Measurements from ENCODE around the gene FAM118A.
A peak's percentile ranks its signal among the peaks of the same experiment; 100 is the strongest.
"Not testable (repeated sequence)": the region's sequence is repeated elsewhere in the genome, so short reads cannot be mapped to it uniquely, and the experiment has no call there.

The FAM118A gene

DNA sequence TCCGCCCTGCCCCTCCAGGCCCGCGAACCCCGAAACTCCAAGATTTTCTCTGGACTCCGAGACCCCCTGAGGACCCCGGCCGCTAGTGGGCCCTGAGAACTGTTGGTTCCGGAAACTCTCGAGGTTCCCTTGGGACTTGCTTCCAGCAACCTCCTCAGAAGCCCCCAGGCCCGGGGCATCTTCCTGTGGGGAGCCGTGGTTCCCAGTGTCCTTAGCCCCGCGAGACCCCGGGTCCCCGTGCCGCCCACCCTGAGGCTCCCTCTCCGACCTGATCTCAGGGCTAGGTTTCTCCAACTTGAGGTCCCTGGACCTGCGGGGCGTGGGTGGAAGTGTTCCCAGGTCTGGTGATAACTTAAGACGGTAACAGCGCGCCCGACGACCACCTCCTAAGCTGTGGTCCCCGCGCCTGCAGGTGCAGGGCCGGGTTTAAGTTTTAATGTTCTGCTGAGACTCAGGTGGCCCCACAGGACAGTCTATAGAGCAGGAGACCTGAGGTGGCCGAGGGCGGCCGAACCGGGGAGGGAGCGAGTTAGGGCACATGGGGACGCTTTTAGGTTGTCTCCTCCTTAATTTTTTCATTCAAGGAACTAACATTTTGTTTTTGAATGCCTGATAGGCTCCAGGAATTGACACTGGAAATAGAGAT, 720 bp downstream of the FAM118A start:
- DNase-seq (ENCODE audit: low spot score): no peak

DNA sequence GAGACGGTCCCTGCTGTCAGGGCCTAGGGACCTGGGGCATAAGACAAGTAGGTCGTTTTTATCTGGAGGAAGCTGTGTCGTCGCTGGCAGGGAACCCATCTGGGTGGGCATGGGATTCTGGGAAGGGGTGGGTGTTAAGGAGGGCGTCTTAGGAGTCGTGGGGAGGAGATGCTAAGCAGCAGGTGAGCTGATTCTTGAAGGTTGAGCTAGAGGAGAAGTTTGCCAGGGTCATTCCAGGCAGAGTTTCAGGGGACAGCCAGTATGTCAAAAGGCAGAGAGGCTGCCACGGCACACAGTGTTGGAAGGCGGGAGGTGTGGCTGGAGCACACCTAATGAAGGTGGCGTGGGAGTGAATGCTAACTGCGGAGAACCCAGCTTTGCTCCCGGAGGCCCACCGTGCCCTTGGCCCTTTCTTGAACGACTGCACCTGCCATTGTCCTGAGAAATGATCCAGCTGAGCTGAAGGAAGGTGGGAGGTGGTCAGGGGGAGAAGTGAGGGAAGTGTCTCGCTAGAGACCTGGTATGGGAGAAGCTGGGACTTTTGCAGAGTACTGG, 1.3 kb downstream of the FAM118A start:
- DNase-seq (ENCODE audit: low spot score): no peak

DNA sequence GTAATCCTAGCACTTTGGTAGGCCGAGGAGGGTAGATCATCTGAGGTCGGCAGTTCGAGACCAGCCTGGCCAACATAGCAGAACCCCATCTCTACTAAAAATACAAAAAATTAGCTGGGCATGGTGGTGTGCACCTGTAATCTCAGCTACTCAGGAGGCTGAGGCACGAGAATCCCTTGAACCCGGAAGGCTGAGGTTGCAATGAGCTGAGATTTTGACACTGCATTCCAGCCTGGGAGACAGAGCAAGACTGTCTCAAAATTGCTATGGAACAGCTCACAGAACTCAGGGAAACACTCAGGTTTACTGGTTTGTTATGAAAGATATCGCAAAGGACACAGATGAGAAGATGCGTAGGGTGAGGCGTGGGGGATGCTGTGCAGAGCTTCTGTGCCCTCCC, 2.7 kb downstream of the FAM118A start:
- DNase-seq (ENCODE audit: low spot score): no peak

- DNase-seq (ENCODE audit: low spot score): no peak
Observed at GRCh38 chr22:45312856-45313255, 3.1 kb downstream of the FAM118A start.

GRCh38 chr22:45314054-45314721, 4.5 kb downstream of the FAM118A start:
- DNase-seq (ENCODE audit: low spot score): no peak

- DNase-seq (ENCODE audit: low spot score): no peak
Observed at GRCh38 chr22:45314786-45315185, 5.1 kb downstream of the FAM118A start.

DNA sequence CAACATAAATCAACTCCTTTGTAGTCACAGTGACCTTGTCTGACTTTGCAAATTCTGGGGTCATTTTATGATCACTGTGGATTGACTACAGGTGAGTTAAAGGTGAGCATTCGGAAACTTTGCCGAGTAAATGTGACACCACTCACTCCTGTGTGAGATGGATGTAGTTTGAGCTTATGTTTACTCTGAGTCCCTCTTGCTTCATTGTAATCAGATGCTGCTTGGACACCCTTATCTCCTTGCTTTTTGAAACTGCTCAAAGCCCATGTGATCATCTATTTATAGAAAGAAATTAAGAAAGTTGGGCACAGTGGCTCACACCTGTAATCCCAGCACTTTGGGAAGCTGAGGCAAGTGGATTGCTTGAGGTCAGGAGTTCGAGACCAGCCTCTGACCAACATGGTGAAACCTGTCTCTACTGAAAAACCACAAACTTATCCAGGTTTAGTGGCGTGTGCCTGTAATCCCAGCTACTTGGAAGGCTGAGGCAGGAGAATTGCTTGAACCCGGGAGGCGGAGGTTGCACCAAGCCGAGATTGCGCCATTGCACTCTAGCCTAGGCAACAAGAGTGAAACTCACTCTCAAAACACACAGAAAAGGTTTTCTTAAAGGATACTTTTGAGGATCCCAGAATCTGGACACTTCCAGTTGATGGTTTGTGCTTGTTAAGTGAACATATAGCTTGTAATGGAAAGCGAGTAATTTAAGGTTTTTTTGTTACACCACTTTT, 7.2 kb downstream of the FAM118A start:
- no peak for DNase-seq (ENCODE audit: low spot score)

DNA sequence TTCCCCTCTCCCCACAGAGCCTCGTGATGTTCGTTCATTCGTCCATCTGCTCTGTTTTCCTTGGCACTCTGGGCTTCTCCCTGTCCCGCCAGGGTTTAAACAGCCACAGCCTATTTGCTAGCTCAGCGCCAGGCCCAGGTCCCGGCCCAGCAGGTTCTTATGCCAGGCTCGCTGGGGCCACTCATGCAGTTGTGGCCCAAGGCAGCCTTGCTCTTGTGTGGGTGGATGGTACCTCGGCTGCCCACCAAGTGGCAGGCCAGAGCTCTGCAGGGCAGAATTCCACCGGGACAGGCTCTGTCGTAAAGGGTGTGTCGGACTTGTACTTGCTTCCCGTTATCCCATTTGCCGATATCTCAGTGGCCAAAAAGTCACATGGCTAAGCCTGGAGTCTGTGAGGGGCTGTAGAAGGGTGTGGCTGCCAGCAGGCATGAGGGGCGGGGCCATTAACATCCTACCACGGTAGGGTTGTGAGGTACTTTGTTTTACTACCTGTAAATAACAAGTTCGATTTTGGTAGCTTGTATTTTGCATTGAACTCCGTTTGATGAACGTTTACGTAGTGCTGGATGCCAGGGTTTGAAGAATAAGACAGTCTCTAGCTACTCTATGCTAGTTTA, 7.9 kb downstream of the FAM118A start:
- DNase-seq (ENCODE audit: low spot score): no peak

DNA sequence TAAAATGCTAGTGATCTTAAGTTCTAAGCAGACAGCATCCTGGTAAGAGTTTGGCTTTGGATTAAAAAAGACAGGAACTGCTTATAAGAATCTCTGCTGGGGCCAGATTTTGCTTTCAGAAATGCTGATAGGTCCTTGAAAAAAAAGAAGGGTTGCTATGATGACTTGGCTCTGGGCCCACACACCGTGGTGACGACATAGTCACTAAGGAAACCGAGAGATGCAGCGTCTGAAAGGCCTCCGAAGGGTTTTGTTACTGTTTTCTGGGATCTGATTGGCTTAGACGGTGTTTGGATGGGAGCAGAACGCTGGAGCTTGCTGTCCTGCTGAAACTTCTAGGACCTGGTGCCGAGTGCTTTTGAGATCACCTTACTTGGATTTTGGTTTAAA, 8.4 kb downstream of the FAM118A start:
- DNase-seq (ENCODE audit: low spot score): peak; percentile 26

- no peak for DNase-seq (ENCODE audit: low spot score)
Observed at GRCh38 chr22:45318558-45319323, 9.0 kb downstream of the FAM118A start.

DNA sequence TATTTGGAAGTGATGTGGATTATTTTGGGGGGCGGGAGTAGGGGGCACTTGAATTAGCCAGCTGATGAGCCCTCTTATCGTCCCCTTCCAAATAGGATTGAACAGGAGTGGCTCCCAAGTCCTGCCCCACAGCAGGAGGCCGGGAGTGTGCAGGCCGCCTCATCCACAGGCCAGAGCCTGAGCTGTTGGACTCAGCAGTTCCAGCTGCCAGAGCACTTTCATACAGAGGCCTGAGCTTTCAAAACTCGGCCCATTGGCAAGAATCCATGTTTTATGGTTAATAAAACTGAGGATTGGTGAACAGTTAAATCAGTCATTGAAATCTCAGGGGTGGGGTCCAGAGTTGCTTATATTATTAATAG, 9.6 kb downstream of the FAM118A start:
- no peak for DNase-seq (ENCODE audit: low spot score)

DNA sequence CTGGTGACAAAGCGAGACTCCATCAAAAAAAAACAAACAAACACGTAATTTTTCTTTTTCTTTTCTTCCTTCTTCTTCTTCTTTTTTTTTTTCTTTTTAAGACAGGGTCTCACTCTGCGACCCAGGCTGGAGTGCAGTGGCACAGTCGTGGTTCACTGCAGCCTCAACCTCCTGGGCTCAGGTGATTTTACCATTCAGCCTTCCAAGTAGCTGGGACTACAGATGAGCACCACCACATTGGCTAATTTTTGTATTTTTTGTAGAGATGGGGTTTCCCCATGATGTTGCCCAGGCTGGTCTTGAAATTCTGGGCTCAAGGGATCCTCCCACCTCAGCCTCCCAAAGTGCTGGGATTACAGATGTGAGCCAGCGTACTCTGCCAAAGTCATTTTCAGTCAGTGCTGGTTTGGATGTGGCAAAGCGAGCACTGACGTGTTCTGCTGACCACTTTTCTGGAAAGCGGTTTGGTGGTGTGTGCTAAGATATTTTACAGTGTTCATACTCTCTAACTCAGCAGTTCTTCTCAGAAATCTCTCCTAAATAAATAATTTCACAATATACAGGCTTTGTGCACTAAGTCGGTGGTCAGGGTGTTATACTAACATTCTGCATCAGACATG, 10.7 kb downstream of the FAM118A start:
- no peak for DNase-seq (ENCODE audit: low spot score)

DNA sequence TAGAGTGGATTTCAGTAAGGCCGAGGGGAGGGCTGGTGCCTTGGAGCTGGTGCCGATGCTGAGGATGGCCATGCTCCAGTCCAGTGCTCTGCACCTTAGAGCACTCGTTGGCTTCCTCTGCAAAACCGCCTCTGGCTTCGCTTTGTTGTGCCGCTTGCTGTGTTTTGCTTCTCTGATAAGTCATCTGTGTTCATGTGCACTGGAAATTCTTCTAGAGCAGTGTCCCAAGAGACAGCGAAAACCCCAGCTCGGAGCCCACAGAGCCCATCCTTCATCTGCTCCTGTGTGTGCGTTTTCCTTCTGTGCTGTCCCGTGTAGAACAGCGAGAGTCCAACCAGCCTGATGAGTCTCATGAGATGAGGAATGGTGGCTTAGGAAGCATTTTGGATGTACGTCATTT, 12.1 kb downstream of the FAM118A start:
- DNase-seq (ENCODE audit: low spot score): no peak

GRCh38 chr22:45322873-45323525, 13.3 kb downstream of the FAM118A start:
- no peak for DNase-seq (ENCODE audit: low spot score)

DNA sequence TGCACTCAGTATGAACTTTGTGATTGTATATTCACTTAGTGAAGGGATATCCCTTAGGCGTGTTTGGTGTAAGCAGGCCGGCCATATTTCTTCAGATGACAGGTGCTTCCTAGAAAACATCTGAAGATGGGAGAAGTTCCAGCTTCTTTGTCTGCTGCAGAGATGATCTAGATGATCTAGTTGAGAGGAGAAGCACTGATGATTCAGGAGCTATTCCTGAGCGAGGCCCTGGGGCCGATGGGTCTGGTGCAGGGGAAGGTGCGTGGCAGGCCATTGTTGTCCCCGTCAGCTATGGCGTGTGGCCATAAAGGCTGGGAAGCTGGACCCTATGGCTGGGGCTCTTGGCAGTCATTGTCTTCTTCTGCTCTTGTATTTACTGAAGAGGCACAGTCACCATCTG, 14.0 kb downstream of the FAM118A start:
- no peak for DNase-seq (ENCODE audit: low spot score)

- no peak for DNase-seq (ENCODE audit: low spot score)
Observed at GRCh38 chr22:45324311-45324711, 14.6 kb downstream of the FAM118A start.

- DNase-seq (ENCODE audit: low spot score): not testable (repeated sequence)
Observed at GRCh38 chr22:45328261-45328660, 18.5 kb downstream of the FAM118A start.

GRCh38 chr22:45328822-45329529, 19.2 kb downstream of the FAM118A start:
- no peak for DNase-seq (ENCODE audit: low spot score)

DNA sequence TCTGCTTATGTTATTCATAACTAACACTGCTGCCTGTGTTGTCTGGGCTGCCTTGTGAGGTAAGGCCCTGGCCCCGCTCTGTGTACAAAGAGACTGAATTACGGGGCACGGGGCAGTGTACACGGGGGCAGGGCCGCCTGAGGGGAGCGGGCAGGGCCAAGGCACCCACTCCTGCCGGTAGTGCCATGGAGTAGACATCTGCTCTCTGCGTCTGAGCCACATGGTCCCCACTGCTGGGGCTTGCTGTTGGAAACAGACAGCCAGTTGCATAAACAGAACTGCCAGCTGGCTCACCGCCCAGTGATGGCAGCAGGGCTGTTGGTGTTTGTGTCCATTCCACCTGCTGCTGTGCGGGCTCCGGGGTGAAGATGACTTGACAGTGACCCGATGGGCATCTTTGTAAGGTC, 19.8 kb downstream of the FAM118A start:
- DNase-seq (ENCODE audit: low spot score): no peak

DNA sequence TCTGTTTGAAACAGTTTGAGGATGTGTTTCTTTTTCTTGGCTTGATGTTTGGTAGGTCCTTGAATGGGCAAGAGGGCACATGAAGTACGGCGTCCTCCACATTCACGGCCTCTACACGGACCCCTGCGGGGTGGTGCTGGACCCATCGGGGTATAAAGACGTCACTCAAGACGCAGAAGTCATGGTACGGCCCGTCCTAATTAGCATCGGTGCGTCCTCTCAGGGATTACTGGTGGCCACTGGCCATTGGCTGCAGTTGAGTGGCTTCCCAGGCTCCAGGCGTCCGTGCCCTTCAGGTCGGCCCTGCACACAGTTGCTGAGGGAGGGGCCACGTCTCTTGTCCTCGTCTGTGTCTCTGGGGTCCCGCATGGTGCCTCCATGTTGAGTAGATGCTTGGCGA, 20.8 kb downstream of the FAM118A start:
- DNase-seq (ENCODE audit: low spot score): no peak

All from RKO (cell line).